22Rv1 (cell line): Measurements from ENCODE around the gene SLC13A4.

ENCODE experiments used
- H3K27ac ChIP-seq: fragments of 450-650 bp; 2 replicates; pipeline ENCODE4 v1.5.1; 2017
- CTCF ChIP-seq: fragments of 450-650 bp; IDR thresholded peaks from 2 replicates; pipeline ENCODE4 v1.5.1; 2017; ENCODE audit warnings: mild to moderate bottlenecking
- ZFX ChIP-seq: fragments of 450-650 bp; IDR thresholded peaks from 2 replicates; pipeline ENCODE4 v1.6.1; 2017; ENCODE audit warnings: antibody characterized with exemption, borderline replicate concordance

The SLC13A4 gene

GRCh38 chr7:135747366-135747765, 19.4 kb upstream of the SLC13A4 start:
- TF ChIP-seq ZFX (no peak), CTCF (no peak)
- no peak overlapping the region for H3K27ac ChIP-seq

- TF ChIP-seq ZFX (no peak), CTCF (no peak)
- no peak overlapping the region for H3K27ac ChIP-seq
These were observed 17.8 kb upstream of the SLC13A4 start for GRCh38 chr7:135745703-135746312.

DNA sequence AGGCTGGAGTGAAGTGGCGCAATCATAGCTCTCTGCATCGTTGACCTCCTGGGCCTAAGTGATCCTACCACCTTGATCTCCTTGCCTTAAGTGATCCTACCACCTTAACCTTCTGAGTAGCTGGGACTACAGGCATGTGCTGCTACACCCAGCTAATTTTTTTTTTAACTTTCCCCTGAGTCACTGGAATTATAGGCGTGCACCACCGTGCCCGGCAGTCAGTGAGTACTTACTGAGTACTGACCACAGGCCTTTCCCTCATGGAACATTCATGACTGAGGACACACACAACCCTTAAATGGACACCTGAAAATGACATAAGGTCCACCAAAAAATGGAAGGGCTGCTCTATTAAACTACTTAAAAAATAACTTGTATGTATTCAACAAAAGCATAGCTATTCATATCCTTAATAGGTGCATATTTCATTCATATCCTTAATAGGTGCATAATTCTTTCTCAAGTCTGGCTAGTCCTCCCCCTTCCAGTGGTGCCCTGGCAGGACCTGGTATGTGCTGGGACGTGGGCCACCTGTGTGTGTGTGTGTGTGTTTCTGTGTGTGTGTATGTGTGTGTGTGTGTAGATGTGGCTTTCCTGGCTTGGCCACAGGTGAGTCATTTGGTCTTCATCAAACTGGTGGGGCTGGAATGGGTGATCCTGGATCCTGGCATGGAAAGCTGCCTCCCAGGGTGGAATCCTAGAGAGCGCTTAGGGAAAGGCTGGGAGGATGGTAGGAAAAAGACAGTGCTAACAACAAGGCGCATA, 17.1 kb upstream of the SLC13A4 start:
- no peak for TF ChIP-seq ZFX
- TF ChIP-seq CTCF, result no peak
- H3K27ac ChIP-seq, result no peak overlapping the region

DNA sequence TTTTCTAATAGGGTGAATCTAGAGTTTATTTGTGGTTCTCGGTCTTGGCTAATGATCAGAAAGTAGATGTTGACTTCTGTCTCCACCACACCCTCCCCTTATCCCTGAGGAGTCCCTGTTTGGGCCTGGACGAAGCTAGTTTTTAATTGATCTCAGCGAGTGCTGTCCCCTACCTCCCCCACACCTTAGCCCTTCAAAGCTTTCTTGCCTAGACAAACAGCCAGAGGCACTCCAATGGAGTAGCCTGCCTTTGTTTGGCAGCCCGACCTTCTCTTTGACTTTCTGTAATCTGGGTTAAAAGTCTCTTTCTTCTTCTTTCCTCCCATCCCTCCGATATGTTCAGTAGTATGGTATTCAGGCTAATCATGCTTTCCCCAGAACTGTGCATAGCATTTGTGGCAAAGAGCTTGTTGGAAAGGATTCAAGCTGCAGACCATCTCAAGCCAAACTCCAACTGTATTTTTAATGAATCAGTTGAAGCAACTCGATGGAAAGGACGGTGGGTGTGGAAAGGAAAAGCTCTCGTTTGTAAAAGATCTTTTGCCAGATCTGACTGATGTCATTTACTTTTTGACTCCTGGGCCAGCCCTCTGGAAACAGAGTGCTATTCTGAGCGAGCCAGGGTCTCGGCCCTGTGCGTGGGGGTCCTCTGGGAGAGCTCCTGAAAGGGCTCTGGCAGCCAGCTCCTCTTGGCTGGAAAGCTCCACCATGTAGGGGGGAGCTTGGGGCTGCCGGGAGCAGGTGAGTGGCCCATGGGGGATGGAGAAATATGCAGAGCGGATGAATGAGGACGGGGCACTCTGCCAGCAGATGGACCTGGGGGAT, 16.1 kb upstream of the SLC13A4 start:
- H3K27ac ChIP-seq, result no peak overlapping the region
- TF ChIP-seq ZFX, result no peak
- TF ChIP-seq CTCF, result no peak

DNA sequence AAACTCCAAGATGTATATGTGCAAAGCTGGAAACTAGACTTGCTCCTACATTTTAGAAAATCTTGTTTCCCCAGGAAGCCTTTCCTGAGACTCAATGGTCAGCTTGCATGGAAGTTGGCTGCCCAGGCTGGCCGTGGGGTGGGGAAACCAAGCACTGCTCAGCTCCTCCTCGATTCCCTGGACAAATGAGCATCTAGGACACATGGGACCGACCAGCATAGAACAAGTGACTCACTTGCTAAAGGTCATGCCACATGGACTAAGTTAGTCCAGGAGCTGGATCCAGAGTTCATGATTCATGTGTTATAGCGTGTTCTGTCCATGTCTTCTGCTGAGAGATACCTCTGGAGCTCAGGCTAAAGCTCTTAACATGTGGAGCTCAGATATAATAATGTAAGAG, 14.4 kb upstream of the SLC13A4 start:
- H3K27ac ChIP-seq, result no peak overlapping the region
- TF ChIP-seq ZFX, result no peak
- no peak for TF ChIP-seq CTCF

DNA sequence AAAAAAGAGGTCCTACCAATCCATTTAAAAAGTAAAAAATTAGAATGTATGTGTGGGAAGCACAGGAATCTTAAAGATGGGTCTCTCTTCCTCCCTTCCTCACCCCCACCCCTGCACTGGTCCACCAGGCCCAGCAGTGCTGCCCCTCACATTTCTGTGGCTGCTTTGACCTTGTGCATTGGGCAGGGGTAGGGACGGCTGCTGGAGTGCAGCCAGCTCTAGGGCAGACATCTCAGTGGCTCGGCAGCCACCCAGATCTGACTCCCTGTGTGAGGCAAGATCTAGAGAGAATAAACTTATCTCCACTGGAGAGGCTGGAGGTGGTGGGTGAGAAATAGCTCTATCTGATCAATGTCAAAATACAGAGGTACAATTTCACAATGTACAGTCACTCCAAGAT, 13.9 kb upstream of the SLC13A4 start:
- TF ChIP-seq ZFX, result no peak
- TF ChIP-seq CTCF, result no peak
- H3K27ac ChIP-seq, result no peak overlapping the region
